Measurements from ENCODE around the gene ID3.

The ID3 gene

DNA sequence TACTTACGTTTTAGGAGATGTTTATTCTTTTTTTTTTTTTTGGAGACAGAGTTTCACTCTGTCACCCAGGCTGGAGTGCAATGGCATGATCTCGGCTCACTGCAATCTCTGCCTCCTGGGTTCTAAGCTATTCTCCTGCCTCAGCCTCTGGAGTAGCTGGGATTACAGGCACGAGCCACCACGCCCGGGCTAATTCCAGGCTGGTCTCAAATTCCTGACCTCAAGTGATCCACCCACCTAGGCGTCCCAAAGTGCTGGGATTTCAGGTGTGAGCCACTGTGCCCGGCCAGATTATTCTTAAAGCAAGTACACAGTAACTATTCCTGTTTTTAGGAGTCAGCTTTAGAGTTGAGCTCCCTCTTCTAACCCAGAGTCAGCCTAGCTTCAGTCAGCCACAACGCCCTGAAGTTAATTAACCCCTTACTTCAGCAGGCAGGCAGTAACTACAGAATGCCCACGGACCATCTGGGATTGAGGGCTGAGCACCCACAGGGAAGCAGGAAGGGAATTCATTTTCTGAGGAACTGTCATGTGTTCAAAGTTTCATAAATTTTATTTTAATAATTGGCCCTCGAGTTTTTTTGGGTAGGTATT lies 5.3 kb upstream of the ID3 start:
- DNase-seq, result no peak

DNA sequence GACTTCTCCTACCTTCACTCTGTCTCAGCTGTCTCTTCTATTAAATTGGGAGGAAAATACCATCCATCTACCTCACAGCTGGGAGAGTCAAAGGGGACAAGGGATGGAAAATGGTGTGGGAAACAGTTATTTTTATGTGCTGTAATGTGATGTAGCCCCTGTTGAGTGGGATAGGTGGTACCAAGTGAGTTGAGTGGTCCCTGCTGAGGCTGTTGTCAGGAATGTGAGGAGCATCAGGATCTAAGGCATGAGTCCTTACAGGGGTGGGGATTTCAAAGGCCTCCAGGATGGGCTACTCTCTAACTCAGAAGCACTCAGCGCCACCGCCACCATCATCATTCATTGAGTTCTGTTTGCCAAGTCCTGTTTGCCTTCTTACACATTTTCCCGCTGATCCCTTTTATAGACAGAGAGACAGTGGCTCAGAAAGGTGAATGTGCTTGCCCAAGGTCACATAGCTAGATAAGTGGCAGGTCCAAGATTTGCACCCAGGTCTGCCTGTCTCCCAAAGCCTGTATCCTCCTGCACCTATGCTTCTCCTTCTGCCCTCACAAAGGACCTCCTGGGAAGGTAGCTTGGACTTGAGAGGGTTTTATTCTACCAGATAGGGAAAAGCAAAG lies 4.6 kb upstream of the ID3 start:
- DNase-seq, result no peak

DNA sequence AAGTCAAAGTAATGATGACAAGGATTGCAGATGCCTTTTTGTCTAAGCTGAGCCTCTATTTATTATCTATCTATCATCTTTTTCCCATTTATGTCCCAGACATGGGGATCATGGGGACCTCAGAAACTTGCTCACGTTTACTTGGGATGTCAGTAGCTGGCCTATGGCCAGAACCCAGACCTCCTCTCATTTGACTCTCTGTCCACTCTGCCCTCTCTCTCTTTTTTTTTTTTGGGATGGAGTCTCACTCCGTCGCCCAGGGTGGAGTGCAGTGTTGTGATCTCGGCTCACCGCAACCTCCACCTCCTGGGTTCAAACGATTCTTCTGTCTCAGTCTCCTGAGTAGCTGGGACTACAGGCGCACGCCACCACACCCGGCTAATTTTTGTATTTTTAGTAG lies 3.7 kb upstream of the ID3 start:
- no peak for DNase-seq

DNA sequence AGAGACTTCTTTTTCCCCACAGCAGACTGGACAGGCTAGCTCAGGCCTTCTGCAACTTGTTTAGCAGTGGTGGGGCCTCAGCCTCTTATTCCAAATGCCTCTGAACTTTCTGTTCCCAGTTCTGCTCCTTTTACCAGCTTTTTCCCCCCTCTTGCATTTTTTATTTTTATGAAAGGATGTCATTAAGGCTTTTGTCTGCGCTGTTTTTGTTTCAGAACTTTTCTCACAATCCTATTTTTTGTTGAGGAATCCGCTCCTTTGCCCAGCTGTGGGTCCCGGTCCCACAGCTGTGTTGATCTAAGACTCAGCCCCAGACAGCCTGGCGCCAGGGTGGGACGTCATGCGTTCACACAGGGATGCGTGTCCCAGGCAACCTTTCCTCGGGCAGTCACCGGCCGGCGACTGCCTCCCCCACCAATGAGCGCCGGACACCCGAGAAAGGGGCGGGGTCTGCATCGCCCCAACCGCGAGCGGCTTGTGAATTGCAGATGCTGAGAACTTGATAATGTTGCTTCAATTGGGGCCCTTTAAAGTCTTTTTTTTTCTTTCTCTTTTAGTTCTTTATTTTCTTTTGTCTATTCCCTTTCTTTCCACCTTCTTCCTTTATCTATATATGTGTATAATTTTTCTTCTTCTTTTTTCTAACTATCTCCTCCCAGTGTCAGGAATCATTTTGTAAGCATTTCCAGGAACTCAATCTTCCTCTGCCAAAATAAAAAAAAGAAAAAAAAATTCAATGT lies 3.0 kb upstream of the ID3 start:
- peak; percentile 59 to 73 for DNase-seq

DNA sequence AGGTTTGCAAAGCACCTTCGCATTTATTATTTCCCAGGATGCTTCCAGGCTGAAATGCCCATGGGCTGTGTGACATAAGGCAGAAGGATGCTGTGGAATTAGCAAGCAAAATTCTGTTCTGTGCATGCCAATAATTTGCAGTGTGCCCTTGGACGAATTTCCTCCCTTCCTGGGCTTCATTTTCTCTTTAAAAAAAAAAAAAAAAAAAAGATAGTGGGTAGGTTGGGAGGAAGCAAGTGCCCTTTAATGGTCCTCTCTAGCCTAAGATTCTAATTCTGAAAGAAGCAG lies 2.5 kb upstream of the ID3 start:
- DNase-seq, result no peak

DNA sequence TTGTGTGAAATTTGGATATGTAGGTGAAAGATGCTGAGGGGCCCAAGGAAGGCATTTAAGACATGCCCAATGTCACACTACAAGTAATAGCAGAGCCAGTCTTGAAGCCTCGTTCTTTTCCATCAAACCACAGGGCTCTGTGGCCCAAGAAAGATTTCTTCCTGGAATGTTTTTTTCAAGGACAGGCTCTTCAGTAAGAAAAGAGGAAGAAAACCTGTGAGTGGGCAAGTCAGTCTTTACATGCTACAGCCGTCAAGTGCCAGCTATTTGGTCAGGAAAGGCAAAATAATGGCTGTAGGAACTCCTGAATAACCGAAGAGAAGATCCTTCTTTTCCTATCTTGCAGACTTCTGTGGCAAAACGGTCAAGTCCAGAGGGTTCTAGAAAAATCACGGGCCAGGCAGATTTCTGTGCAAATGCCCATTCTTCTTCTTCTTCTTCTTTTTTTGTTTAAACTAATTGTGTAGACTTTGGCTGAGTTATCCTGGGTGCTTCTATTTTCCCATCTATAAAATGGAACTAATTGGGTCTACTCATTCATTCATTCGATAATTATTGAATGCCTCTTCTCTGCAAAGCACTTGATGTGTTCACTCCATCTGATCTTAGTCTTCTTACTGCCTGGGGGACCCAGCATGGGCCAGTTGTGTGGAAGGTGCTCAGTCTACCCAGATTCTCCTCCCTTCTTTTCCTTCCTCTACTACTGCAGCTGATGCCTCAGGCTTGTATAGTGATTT lies 1.9 kb upstream of the ID3 start:
- peak; percentile 42 to 52 for DNase-seq

DNA sequence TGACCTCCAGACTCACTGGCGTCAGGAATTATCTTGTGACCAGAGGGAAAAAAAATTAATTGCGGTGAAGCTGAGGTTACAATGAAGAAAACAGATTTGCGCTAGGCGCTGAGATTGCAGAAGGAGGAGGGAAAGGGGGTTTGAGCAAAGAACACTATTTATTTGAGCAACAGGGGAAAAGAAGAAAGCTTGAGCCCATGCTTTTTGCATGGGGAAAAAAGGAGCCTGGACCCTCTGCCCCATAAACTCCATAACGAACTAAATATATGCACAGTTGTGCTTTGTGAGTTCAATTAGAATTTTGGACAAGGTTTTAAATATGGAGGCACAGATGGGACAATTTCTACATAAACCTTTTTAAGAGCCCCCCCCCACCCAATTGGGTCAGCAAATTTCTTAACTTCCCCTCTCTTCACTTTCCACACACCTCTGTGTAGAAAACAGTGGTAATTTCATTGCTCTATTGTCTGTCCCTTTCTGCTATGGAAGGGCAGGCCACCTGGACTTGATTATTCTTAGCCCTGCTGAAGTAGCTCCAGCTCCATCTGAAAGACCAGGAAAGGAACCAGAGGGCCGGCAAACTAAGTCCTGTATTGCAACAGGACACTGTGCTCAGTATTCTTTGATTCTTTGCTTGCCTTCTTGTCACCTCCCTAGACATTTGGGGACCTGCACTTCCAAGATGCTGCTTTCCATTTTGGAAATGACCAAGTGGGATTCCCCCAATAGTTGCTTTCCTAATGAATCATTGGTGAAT lies 862 bp upstream of the ID3 start:
- peak; percentile 84 to 89 for DNase-seq

DNA sequence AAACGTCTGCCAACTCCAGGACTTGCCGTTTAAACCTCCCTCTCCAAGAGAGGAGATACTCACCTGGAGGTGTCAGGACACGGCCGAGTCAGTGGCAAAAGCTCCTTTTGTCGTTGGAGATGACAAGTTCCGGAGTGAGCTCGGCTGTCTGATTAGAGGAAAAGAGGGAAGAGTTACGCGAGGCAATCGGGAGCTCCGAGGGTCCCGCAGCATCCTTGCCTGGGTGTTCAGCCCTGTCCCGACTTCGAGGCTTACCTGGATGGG lies 497 bp downstream of the ID3 start:
- DNase-seq, result no peak

DNA sequence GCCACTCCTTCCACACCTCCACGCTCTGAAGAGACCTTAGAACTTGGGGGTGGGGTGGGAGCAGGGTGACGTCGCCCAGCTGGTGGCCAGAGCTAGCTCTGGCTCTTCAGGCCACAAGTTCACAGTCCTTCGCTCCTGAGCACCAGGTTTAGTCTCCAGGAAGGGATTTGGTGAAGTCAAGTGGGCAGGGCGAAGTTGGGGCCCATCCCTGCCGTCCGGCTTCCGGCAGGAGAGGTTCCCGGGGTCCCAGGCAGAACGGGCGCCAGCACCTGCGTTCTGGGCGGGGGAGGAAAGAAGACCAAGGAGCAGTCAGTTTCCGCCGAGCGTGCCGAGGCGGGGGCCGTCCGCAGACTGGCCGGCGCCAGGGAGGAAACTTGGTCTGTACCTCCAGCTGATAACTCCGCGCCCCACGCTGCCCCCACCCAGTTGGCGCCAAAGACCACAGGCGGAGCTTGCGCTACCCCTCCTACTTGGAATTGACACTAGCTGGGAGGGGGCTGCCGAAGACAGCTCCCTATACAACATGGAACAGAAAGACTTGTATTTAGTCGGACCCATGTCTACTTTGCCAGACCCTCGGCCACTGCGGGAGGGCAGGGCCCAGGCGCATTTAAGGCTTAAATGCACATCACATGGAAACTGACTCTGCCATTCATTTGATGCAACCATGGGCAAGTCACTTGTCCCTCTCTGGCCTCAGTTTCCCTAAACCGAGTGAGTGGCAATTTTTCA lies 995 bp downstream of the ID3 start:
- DNase-seq, result no peak

DNA sequence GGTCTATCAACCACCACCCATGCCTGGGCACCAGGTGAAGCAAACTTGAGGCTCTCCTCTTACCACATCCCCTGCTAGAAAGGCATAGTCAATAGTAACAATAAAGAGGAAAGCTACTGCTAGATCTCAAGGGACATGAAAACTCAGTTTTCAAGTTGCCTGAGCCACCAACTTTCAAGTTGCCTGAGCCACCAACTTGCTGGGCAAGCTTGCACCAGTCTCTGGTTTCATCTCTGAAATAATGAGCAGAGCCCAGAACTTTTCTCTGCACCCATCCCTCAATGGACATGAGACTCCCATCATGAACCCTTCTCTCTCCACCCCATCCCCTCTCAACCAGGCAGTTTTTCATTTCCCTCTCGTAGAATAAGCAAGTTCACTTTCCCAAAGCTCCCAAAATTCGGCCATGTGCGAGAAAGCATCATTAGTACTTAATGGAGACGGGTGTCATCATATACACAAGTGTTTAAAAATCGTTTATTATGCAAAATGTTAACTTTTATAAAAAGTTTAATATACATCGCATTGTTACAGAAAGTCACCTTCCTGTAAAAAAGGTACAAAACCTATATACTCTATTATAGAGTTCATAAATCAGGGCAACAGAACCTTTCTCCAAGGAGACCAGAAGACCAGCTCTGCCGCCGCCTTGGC lies 1.7 kb downstream of the ID3 start:
- no peak for DNase-seq

DNA sequence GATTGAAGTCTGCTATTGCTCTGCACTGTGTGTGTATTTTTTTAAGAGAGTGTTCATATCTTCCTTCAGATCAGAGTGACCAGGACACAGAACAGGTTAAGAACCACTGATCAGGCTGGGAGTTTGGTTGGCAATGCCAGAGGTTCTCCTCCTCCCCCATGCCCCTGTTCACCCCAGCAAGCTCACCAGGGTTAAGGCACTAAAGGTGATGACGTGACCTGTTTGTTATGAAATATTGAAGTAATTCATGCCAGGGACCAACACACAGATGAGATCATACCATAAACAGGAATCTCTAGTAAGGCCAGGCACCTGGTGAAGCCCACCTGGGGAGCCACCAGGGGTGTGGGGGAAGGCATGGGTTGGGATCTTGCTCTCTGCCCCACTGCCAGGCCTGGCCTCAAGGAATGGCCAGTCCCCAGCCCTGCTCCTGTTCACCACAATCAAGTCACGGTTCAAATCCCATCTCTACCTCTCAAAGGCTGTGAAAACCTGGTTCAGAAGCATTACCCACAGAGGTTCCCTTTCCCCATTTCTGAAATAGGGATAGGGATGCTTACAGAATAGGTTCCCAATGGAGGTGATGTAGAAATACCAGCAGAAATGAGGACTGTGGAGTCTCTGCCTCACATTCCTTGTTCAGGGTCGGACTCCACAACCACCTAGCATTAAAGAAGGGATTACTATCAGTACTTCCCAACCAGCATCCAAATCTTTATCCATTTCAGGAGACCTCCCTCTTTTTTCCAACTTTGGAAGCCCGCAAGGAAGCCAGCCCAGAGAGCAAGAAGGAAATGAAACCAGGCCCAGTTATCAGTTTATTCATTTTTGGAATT lies 2.4 kb downstream of the ID3 start:
- no peak for DNase-seq

DNA sequence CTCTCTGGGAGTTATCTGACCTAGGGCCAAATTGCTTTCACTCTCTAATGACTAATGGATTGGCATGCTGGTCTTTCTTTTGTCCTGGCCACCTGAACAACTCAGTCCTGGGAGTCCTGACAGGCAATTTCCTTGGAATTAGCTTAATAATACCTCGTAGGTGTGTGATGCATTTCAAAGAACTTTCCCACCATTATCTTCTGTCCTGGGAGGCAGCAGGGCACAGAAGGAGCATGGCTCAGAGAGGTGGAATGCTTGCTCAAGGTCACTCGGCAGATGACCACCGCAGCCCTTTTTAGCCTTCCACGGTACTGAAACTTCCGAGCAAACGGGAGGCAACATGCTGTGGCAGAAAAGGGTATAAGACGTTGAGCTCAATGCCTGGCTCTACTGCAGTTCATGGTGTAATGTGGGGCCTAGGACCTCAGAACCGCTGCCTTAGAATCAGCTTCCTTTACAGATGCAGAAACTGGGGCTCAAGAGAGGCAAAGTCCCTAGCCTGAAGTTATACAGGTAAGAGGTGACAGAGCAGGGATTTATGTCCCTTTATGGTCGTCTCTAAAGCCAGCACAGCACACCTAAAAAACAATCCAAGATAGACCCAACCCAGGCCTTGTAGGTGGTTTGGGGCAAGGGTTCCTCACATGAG lies 3.2 kb downstream of the ID3 start:
- no peak for DNase-seq

DNA sequence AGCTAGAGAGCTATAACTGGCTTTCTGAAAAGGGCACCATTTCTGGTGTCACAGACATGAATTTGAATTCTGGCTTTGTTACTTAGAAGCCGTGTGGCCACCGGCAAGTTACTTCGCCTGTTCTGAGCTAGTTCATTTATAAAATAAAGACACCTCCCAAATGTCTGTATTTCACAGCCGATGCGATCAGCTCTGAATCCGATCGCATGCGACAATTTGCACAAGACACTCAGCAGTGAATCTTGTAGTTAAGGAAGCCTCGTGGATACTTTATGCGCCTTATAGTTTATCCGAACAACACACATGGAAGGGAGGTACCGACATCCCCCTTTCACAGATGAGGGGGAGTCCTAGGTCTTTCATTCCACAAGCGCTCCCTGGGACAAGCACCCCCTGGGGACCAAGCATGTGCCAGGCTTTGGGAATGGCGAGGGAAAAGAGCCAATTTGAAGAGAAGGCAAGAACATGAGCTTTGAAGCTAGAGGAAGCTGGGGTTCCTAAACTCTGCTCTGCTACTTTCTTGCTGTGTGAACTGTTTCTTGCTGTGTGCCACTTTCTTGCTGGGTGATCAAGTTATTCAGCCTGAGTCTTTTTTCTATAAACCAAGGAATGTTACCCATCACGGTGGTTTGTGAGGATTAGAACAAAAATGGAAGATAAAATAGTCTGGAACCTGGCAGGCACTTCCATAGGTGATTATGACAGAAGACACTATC lies 3.9 kb downstream of the ID3 start:
- DNase-seq, result no peak

DNA sequence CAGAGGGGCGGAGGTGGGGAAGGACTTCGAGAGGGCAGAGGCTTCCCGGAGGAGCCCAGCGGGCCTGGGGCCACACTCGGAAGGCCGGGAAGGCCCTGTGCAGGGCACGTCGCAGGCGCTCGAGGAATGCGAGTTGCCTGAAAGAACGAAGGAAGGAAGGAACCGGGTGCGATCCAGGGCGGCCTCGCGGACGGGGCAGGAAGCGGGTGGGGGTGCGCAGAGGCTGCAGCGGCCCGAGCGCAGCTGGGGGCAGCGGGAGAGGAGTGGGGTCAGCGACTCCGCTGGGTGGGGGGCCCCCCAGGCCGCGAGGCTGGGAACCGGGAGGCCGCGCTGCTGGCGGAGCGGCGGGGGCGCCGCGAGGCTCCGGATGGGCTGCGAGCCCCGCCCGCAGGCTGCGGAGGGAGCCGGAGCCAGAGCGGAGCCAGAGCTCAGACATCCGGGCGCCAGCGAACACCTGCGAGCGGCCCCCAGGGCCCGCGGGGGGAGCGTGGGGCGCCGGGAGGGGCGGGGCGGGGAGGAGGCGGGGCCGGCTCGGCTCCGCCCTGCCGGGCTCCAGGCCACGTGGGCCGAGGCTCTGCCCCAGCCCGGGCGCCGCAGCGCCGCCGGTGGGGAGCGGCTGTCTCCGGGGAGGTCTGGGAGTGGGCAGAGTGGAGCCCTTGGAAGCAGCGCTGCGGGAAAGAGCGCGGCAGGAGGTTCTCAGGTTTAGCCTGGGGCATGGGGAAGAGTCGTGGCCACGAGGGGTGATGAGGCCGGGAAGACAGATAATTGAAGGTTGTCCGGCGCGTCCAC lies 4.6 kb downstream of the ID3 start:
- peak; percentile 66 to 82 for DNase-seq

DNA sequence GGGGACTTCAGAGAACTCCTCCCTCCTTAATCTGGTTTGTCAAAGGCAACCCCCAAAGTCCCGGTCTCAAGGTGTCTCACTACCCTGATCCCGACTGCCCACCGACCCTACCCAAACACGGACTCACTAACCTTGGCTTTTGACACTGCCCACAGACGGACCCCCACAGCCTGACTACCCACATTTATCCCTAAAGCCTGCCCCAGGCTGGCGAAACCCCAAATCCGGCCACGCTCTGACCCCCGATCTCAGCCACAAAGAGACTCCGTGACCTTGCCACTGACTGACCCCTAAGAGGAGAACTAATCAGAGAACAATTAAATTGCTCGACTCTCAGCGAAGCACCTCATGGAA lies 5.2 kb downstream of the ID3 start:
- DNase-seq, result no peak

DNA sequence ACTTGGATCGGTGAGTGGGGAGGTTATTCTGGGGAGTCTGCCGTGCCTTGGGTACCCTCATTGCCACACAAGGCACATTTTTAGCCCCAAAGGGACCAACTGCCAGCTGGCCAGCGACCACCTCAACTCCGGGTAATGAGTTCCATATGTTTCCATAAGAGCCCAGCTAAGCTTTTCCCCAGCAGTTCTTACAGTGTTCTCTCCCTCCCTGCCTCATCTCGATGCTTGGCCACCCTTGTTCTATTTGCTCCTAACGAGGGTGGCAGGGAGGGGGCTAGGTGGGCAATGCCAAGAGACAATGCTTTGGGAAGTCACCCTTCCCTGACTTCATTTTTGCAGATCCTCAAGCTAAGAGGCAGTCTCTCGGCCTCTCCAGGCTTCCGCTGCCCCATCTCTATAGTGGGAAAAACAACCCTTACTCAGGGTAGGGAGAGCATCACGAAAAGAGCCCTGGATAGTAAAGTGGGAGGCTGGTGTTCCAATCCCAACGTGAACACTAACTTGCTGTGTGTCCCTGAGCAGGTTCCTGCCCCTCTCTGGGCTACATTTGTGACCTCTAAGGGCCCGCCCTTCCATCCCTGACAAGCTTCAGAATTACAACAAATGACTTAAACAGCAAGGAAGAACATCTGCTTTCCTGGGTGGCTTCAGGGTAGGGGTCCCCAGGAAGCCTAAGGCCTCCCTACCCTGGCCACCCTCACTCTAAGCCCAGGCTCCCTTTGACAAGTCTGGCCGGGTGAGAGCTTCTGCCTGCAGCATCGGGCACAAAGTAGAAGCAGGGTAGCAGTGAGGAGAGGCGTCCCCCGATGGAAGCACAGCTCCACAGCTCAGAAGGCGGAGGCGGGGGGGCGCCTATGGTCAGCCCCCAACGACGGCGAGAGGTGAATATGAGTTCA lies 5.8 kb downstream of the ID3 start:
- DNase-seq, result no peak

DNA sequence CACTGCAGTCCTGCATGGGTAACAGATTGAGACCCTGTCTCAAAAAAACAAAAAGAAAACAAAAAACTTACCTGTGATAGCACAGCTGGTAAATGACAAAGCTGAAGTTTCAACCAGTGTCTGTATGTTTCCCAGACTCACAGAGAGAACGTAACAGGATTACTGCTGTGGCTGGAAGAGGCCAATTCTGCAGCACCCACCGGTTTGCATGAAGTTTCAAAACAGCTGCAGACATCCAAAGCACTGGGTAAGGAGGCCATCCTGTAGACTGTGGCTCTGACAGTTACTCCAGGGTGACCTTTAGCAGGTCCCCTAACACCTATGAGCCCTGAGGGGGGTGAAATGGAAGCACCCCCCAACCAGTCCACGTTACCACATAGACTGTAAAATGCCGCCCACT lies 7.5 kb downstream of the ID3 start:
- DNase-seq, result no peak

DNA sequence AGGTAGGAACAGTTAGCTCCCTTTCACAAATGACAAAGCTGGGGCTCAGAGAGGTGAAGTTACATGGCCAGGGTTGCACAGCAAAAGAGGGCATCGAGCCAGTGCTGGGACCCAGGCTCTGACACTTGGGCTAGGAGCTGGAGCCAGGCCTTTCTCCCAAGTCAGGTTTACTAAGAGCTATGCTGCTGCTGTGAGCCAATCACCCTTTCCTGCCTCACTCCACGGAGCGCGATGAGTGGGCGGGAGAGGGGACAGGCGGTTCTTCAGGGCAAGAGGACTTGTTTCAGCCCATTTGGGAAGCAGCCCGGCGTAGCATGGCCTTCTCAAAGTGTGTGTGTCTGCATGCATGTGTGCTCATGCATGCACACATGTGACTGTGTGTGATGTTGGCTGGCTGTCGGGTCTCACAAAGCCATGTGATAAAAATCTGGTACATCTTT lies 10.6 kb downstream of the ID3 start:
- peak; percentile 37 to 45 for DNase-seq
